Thymus (tissue), 11 donors: ENCODE results near the gene PRXL2B. TPM values are rescaled to one million over a fixed set of nuclear protein-coding genes. Genes with fewer than 3 reads are reported as not detected.

ENCODE experiments used
- DNase-seq, 9 donors: peaks; one replicate each; pipeline ENCODE4 v3.0.0-alpha.2; 2013; ENCODE audit warnings: low spot score in 9 of 9, low read depth in 6 of 9, missing footprints in 1 of 9
- H3K27ac ChIP-seq, 2 donors: one replicate each; pipeline ENCODE4 v1.5.1; 2013; ENCODE audit warnings: control low read depth in 1 of 2, low read depth in 1 of 2, low read length in 1 of 2, mild to moderate bottlenecking in 1 of 2, moderate library complexity in 1 of 2
- H3K27me3 ChIP-seq, 2 donors: one replicate each; pipeline ENCODE4 v1.5.1; 2013; ENCODE audit warnings: low read length in 1 of 2; ENCODE audit not compliant: control insufficient read depth in 2 of 2, insufficient read depth in 1 of 2
- H3K36me3 ChIP-seq, 2 donors: one replicate each; pipeline ENCODE4 v1.5.1; 2013; ENCODE audit warnings: low read length in 1 of 2, mild to moderate bottlenecking in 1 of 2, moderate library complexity in 1 of 2; ENCODE audit not compliant: control insufficient read depth in 2 of 2, insufficient read depth in 2 of 2
- H3K4me1 ChIP-seq, 2 donors: one replicate each; pipeline ENCODE4 v1.5.1; 2013; ENCODE audit warnings: low read length in 2 of 2; ENCODE audit not compliant: control insufficient read depth in 2 of 2, insufficient read depth in 2 of 2
- H3K4me3 ChIP-seq, 2 donors: one replicate each; pipeline ENCODE4 v1.5.1; 2013; ENCODE audit warnings: low read length in 2 of 2, control low read depth in 1 of 2, mild to moderate bottlenecking in 1 of 2
- H3K9me3 ChIP-seq, 2 donors: one replicate each; pipeline ENCODE4 v1.5.1; 2013; ENCODE audit warnings: low read length in 1 of 2, mild to moderate bottlenecking in 1 of 2; ENCODE audit not compliant: control insufficient read depth in 2 of 2, insufficient read depth in 1 of 2
- WGBS: extraction: QIAGEN DNeasy Blood & Tissue Kit; methylation state at CpG from one replicate; pipeline ENCODE4 v1.1.7; 2013; 5-methylcytosine and 5-hydroxymethylcytosine counted together
- polyA plus RNA-seq: library from polyadenylated mRNA; stranded (reverse); fragments of 200-250 nt; gene quantifications from one replicate; pipeline ENCODE4 v1.2.3, GENCODE V29; 2013
- total RNA-seq: library from RNA; stranded (reverse); fragments of 120-200 nt; gene quantifications from one replicate; pipeline ENCODE4 v1.2.4, GENCODE V29; 2013
- donor health status: healthy.

The PRXL2B gene
- total and polyA plus RNA-seq, 2 donors, result 11.8 to 12.3 TPM

- DNase-seq, result no peak
- H3K9me3 ChIP-seq, result no peaks in the 10 kb centered on the region
- peaks cover 3 to 10% of the 10 kb centered on the region in 2 donors for H3K4me1 ChIP-seq
- H3K27me3 ChIP-seq, result peaks cover 2 to 3% of the 10 kb centered on the region in 2 donors
- no peak overlapping the region for H3K4me3 ChIP-seq
- H3K27ac ChIP-seq, result no peak overlapping the region
- 97% methylated on average over 12 of the region's 12 CpGs for WGBS
- no peaks in the 10 kb centered on the region for H3K36me3 ChIP-seq
Observed at GRCh38 chr1:2591581-2592261, 5.1 kb downstream of the PRXL2B start.

- DNase-seq, result no peak
- Histone ChIP-seq H3K4me3 (no peak overlapping the region), H3K36me3 (no peaks in the 10 kb centered on the region), H3K9me3 (no peaks in the 10 kb centered on the region), H3K4me1 (peaks cover 3 to 4% of the 10 kb centered on the region in 2 donors), H3K27ac (no peak overlapping the region), H3K27me3 (peaks cover 0 to 2% of the 10 kb centered on the region in 2 donors)
- WGBS, result 65% methylated on average over 15 of the region's 15 CpGs
Observed at GRCh38 chr1:2592672-2593071, 6.1 kb downstream of the PRXL2B start.

GRCh38 chr1:2593251-2593878 is 6.8 kb downstream of the PRXL2B start:
- H3K36me3 ChIP-seq, result no peaks in the 10 kb centered on the region
- no peak overlapping the region for H3K4me3 ChIP-seq
- WGBS, result 88% methylated on average over 26 of the region's 26 CpGs
- DNase-seq, result no peak
- H3K27ac ChIP-seq, result no peak overlapping the region
- H3K9me3 ChIP-seq, result peaks cover 0 to 6% of the 10 kb centered on the region in 2 donors
- peaks cover 0 to 3% of the 10 kb centered on the region in 2 donors for H3K4me1 ChIP-seq
- peaks cover 2 to 4% of the 10 kb centered on the region in 2 donors for H3K27me3 ChIP-seq

- no peak overlapping the region for H3K27ac ChIP-seq
- no peaks in the 10 kb centered on the region for H3K36me3 ChIP-seq
- H3K4me3 ChIP-seq, result no peak overlapping the region
- DNase-seq, result no peak
- peaks cover 0 to 9% of the 10 kb centered on the region in 2 donors for H3K9me3 ChIP-seq
- WGBS, result 73% methylated on average over 20 of the region's 20 CpGs
- peaks cover 0 to 3% of the 10 kb centered on the region in 2 donors for H3K4me1 ChIP-seq
- peaks cover 2 to 5% of the 10 kb centered on the region in 2 donors for H3K27me3 ChIP-seq
Observed at GRCh38 chr1:2594001-2594640, 7.5 kb downstream of the PRXL2B start.

- no peak for DNase-seq
- H3K27me3 ChIP-seq, result peaks cover 2 to 5% of the 10 kb centered on the region in 2 donors
- no peak overlapping the region for H3K4me3 ChIP-seq
- H3K27ac ChIP-seq, result no peak overlapping the region
- no peaks in the 10 kb centered on the region for H3K36me3 ChIP-seq
- WGBS, result 95% methylated on average over 17 of the region's 17 CpGs
- peaks cover 0 to 3% of the 10 kb centered on the region in 2 donors for H3K4me1 ChIP-seq
- H3K9me3 ChIP-seq, result peaks cover 0 to 9% of the 10 kb centered on the region in 2 donors
Observed at GRCh38 chr1:2594641-2595131, 8.1 kb downstream of the PRXL2B start.

GRCh38 chr1:2595261-2595811 is 8.8 kb downstream of the PRXL2B start:
- Histone ChIP-seq H3K36me3 (no peaks in the 10 kb centered on the region), H3K4me3 (no peak overlapping the region), H3K4me1 (peaks cover 0 to 3% of the 10 kb centered on the region in 2 donors), H3K27ac (no peak overlapping the region), H3K27me3 (peaks cover 2 to 5% of the 10 kb centered on the region in 2 donors), H3K9me3 (peaks cover 0 to 9% of the 10 kb centered on the region in 2 donors)
- 93% methylated on average over 19 of the region's 19 CpGs for WGBS
- DNase-seq, result no peak

- H3K36me3 ChIP-seq, result no peaks in the 10 kb centered on the region
- no peak for DNase-seq
- 94% methylated on average over 31 of the region's 31 CpGs for WGBS
Observed at GRCh38 chr1:2595812-2596529, 9.4 kb downstream of the PRXL2B start.

GRCh38 chr1:2596530-2597333 is 10.2 kb downstream of the PRXL2B start:
- peaks cover 0 to 9% of the 10 kb centered on the region in 2 donors for H3K9me3 ChIP-seq
- peaks cover 2 to 5% of the 10 kb centered on the region in 2 donors for H3K27me3 ChIP-seq
- no peaks in the 10 kb centered on the region for H3K36me3 ChIP-seq
- peaks cover 0 to 3% of the 10 kb centered on the region in 2 donors for H3K4me1 ChIP-seq
- no peak overlapping the region for H3K27ac ChIP-seq
- no peak for DNase-seq
- 92% methylated on average over 28 of the region's 28 CpGs for WGBS
- no peak overlapping the region for H3K4me3 ChIP-seq

More at GRCh38 chr1:2595812-2596529, 9.4 kb downstream of the PRXL2B start:
- Histone ChIP-seq H3K27me3 (peaks cover 2 to 5% of the 10 kb centered on the region in 2 donors), H3K4me3 (no peak overlapping the region), H3K27ac (no peak overlapping the region), H3K4me1 (peaks cover 0 to 3% of the 10 kb centered on the region in 2 donors), H3K9me3 (peaks cover 0 to 9% of the 10 kb centered on the region in 2 donors)
